ENCODE measurements around the gene CYP2E1.
"Not testable (repeated sequence)": the region's sequence is repeated elsewhere in the genome, so short reads cannot be mapped to it uniquely, and the experiment has no call there.

Gene CYP2E1

DNA sequence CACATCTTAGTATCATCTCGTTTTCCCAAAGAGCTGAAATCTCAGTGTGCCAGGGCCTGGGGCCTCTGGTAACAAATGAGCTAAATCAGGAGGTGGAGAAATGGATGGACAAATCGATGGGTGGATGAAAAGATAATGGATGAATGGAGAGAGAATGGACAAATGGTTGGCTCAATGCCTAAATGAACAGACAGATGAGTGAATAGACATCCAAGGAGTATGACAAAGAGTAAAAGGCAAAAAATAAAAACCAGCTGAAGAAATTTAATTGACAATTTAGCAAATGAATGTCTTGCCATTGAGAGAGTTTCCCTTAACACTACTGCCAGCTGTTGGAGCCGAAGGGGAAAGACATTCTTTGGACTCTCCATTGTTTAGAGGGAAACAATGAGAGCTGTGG lies 30.2 kb downstream of the CYP2E1 start:
- TF ChIP-seq, protein P1, sequence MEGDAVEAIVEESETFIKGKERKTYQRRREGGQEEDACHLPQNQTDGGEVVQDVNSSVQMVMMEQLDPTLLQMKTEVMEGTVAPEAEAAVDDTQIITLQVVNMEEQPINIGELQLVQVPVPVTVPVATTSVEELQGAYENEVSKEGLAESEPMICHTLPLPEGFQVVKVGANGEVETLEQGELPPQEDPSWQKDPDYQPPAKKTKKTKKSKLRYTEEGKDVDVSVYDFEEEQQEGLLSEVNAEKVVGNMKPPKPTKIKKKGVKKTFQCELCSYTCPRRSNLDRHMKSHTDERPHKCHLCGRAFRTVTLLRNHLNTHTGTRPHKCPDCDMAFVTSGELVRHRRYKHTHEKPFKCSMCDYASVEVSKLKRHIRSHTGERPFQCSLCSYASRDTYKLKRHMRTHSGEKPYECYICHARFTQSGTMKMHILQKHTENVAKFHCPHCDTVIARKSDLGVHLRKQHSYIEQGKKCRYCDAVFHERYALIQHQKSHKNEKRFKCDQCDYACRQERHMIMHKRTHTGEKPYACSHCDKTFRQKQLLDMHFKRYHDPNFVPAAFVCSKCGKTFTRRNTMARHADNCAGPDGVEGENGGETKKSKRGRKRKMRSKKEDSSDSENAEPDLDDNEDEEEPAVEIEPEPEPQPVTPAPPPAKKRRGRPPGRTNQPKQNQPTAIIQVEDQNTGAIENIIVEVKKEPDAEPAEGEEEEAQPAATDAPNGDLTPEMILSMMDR (IDR thresholded peaks at IDR 0.05; ENCODE audit: extremely low read depth, missing control alignments), result no peak
- DNase-seq (ENCODE audit: low spot score), result no peak

DNA sequence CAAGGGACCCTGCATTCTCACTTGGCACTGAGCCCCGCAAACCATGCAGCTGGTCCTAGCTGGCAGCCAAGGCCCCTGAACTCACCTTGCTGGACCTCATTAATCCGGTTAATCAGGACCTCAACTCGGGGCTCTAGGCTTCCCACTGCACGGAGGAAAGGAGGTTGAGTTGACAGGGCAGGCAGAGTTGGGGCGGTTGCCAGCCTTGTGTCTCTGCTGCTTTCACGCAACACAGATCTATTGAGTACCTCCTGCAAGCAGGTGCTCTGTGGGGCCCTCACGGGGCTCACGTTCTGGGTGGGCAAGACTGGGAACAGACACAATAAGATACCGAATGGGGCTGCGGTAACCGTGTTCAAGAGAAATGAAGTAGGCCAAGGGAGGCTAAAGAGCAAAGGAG lies 32.1 kb downstream of the CYP2E1 start:
- TF ChIP-seq, protein P1 (IDR thresholded peaks at IDR 0.05; ENCODE audit: extremely low read depth, missing control alignments), result no peak
- no peak for DNase-seq (ENCODE audit: low spot score)

DNA sequence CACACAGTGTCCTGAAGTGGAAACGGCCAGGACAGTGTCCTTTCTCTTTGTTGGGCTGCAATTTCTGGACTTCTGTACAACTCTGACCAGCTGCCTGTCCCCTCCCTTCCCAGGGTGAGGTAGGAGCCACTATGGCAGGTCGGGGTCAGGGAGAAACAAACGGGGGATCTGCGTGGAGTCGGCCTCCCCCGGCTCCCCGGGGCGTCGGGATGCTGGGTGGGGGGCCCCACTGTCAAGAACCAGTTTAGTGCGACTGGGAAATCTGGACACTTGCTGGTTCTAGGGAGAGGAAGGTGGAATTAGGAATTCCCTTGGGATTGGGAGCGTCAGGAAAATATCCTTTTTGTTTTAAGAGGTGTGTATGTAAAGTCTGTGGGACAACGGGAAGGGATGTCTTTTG lies 37.7 kb downstream of the CYP2E1 start:
- TF ChIP-seq, protein P1 (IDR thresholded peaks at IDR 0.05; ENCODE audit: extremely low read depth, missing control alignments), result no peak
- DNase-seq (ENCODE audit: low spot score), result no peak

DNA sequence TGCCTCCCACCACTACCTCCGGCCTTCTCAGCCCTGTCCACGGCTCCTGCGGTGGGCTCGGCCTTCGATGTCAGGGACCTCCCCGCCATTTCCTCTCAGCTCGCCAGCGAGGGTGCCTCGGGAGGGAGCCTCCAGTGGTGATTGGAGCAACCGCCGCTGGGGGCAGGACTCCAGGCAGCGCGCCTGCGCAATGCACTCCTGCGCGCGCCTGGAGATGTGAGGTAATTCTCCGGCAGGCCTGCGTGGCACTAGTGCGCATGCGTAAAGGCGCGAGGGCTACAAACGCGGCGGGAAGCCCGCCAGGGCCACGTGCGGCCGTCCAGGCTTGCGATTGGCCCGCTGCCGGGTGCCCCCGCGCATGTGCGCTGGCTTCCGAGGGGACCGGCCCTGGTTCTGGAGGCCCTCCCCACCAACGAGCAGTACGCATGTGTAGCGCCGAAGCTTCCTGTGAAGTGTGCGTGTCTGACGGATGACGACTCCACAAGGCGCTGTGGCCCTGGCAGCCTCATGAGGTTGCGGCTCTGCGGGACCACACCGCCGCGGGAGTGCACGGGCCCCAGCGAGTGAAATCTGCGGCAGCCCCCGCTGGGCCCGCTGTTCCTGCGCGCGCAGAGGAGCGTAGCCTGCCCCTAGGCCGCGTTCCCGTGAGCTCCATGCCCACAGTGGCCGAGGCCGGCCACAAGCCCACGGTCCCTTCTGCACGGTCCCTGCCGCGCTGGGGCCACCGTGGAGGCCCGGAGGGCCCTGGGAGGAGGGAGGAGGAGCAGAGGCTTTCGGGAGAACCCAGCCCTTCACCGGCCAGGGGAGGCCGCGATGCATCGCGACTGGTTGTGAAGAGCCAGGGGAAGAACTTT lies 38.5 kb downstream of the CYP2E1 start, which contains the start of gene SYCE1:
Gene SYCE1, minus strand, starts transcription at position 143 of the 854 bp plus-strand sequence. Its CDS starts 54 bp downstream, at position 89.
- no peak for DNase-seq (ENCODE audit: low spot score)
- TF ChIP-seq, protein P1 (IDR thresholded peaks at IDR 0.05; ENCODE audit: extremely low read depth, missing control alignments), result no peak

DNA sequence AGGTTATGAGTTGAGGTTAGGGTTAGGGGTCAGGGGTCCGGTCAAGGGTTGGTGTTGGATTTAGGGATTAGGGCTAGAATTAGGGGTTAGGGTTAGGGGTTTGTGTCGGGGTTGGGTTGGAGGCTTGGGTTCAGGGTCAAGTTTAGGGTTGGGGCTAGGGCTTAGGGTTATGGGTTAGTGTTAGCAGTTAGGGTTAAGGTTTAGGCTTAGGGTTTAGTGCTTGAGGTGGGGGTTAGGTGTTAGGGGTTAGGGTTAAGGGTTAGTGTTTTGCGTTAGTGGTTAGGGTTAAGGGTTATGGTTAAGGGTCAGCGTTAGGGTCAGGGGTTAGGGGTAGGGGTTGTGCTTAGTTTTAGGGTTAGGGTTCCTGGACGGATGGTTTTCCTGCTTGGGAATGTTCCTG lies 40.0 kb downstream of the CYP2E1 start:
- TF ChIP-seq, protein P1 (IDR thresholded peaks at IDR 0.05; ENCODE audit: extremely low read depth, missing control alignments), result no peak
- no peak for DNase-seq (ENCODE audit: low spot score)

DNA sequence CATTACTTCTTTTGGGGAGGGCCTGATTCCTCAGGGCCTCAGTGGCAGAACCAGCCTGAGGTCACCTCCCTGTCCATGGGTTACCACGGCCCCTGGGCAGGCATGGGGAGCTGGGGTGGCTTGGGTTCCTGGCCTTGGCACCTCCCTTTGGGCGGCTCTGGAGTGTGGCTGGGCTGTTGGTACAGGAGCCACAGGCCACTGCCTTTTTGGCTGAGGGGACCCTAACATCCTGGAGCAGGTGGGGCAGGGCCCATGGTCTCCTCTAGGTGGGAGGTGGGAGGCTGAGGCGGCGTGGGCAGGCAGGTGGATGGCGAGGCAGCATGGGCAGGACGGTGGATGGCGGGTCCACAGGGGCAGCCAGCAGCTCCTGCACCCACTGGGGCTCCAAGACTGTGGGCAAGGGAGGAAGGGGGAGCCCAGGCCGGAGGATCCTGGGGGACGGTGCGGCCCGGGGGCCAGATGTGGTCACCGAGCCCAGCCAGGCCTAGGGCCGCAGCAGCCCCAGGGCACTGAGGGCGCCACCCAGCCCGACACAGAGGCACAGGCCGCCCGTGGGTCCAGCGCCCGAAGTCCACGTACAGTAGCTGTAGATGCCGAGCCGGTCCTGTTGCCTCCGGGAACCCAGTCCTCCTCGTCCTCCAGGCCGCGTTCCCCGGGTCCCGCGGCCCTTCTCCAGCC lies 40.6 kb downstream of the CYP2E1 start:
- TF ChIP-seq, protein P1 (IDR thresholded peaks at IDR 0.05; ENCODE audit: extremely low read depth, missing control alignments), result no peak
- DNase-seq (ENCODE audit: low spot score), result no peak

DNA sequence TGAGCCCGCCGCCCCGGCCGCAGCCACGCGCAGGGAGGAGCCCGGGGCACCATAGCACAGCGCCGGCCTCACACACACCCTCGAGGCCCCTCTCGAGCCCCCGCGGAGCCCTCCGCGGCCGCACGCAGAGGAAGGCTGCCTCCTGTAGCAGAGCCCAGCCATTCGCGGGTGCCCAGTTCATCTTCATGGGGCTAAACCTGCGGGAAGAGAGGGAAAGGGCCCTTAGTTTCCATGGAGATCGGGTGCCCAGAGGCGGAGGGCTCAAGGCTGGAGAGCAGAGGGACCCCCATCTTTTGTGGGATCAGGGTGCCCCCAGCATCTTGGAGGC lies 41.1 kb downstream of the CYP2E1 start:
- TF ChIP-seq, protein P1 (IDR thresholded peaks at IDR 0.05; ENCODE audit: extremely low read depth, missing control alignments), result no peak
- DNase-seq (ENCODE audit: low spot score), result no peak

DNA sequence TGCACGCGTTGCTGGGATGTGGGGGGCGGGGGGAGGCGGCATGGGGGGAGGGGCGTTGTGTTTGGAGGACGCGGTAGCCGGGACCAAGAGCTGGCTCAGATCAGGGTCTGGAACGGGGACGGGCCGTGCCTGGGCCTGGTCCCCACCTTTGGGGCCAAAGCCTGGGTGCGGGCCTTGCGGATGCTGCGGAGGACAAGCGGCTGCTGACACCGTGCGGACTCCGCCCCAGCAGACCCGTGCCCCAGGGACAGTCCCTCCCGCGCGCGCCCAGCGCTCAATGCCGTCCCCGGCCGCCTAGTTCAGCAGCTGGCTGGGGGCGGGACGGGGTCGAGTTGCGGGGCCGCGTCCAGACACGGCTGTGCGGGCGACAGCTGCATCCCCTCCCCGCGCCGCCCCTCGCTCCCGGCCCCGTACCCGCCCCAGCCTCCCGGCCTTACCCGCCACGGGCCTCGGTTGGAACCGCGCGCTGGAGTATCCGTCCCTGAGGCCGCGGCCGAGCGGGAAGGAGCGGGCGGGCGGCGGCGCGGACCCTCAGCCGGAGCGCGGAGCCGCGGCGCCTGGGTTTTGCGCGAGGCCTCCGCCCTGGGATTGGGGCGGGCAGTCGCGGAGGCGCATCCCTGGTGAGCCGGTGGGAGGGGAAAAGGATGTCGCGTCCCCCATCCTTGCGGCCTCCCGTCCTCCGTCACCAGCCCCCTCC lies 41.8 kb downstream of the CYP2E1 start:
- DNase-seq (ENCODE audit: low spot score), result not testable (repeated sequence)

DNA sequence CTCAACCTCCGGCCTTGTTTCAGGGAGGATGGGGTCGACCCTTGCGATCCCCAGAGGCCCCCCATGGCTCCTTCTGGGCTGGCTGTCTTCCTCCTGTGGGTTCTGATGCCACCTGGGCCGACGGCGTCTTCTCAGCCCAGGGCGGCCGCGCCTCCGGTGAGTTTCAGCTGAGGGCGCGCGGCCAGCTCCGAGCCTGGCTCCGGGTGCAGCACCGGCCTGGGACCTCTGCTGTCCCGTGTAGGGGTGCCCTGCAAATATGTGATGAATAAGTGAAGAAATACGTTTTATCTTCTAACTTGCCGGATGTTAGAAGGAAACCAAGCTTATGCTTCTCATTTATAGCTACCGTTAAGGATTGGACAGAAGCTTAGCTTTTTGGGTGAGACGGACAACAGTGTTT lies 42.6 kb downstream of the CYP2E1 start:
- DNase-seq (ENCODE audit: low spot score), result not testable (repeated sequence)

DNA sequence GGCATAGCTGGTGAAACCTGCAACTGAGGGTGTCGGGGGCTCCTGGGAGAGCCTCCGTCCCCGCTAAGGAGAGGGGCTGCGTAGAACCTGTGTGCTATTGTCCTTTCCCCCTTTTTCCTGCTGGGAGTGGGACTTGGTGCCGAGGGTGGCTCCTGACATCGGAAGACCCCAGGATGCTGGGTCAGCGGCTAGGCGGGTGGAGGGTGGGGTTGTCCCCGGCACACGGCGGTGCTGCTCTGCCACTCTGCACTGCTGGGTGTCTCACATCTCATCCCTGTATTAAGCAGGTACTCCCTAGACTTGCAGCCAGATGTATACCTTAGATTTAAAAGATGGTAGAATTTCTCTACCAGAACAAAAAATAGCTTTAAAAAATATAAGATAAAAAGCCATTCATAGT lies 44.9 kb downstream of the CYP2E1 start:
- DNase-seq (ENCODE audit: low spot score), result not testable (repeated sequence)

DNA sequence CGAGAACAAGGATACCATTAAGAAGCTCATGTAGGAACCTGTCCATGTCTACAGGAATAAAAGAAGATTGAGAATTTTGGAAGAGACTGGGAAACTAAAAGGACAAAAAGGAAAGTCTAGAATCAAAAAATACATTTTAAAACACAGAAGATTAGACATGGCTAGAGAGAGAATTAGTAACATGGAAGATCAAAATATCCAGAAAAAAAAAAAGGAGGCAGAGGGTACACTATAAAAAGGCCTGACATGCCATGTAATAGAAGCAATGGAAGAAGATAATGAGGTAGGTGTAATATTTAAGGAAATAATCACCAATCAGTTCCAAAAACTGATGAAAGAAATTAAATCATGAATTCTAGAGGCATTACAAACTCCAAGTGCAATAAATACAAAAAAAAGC lies 46.3 kb downstream of the CYP2E1 start:
- DNase-seq (ENCODE audit: low spot score), result not testable (repeated sequence)

All from GM20000 (cell line).